Endothelial cell of umbilical vein (primary cell): Measurements from ENCODE around the gene LPAR3. TPM values are rescaled to one million over a fixed set of nuclear protein-coding genes. Genes with fewer than 3 reads are reported as not detected.

Experiments
- BruUV-seq: library from RNA; stranded (reverse); fragments of 400-500 nt; replicated peaks from 2 replicates; lab custom pipeline; 2021; lab: Mats Ljungman, UMichigan
- CTCF ChIA-PET: fragments of 300-600, 350-600 bp; sonication (Branson Sonifier 250); formaldehyde crosslinking; loops from one replicate; lab custom pipeline; 2021; ENCODE audit warnings: antibody characterized with exemption, inconsistent platforms; lab: Charles Lee
- POLR2A ChIA-PET: fragments of 300-600, 350-600 bp; sonication (Branson Sonifier 250); formaldehyde crosslinking; loops from one replicate; lab custom pipeline; 2021; ENCODE audit warnings: antibody characterized with exemption, inconsistent platforms; lab: Charles Lee
- DNase-seq: peaks from one replicate; pipeline ENCODE4 v3.0.0-alpha.2; 2011; ENCODE audit warnings: low read depth, low spot score
- FAIRE-seq: peaks from 2 replicates; lab custom pipeline; 2011; peaks lifted over from hg19 to GRCh38; lab: Jason Lieb, UNC
- H2AFZ ChIP-seq: 2 replicates; pipeline ENCODE4 v1.6.0; 2012; ENCODE audit warnings: low read depth, low read length, control low read depth, inconsistent platforms
- H3K27ac ChIP-seq: 2 replicates; pipeline ENCODE4 v1.5.1; 2011; ENCODE audit warnings: low read depth, mild to moderate bottlenecking, control low read depth, low read length, moderate library complexity; ENCODE audit not compliant: insufficient read depth
- H3K27me3 ChIP-seq, 2 experiments: 2 replicates each; pipeline versions ENCODE4 v1.6.0 to v1.6.1; 2011; ENCODE audit warnings: low read length in 2 of 2, mixed read lengths in 1 of 2; ENCODE audit not compliant: control insufficient read depth in 2 of 2, insufficient read depth in 2 of 2
- H3K36me3 ChIP-seq, 2 experiments: 2 replicates in 1 of 2; 3 replicates in 1 of 2; pipeline ENCODE4 v1.5.1; 2011; ENCODE audit warnings: low read length in 2 of 2, mild to moderate bottlenecking in 1 of 2, moderate library complexity in 1 of 2; ENCODE audit not compliant: control insufficient read depth in 2 of 2, insufficient read depth in 2 of 2; ENCODE audit errors: extremely low read depth in 1 of 2
- H3K4me1 ChIP-seq: 3 replicates; pipeline ENCODE4 v1.5.1; 2011; ENCODE audit warnings: mild to moderate bottlenecking, low read length; ENCODE audit not compliant: control insufficient read depth, insufficient read depth; ENCODE audit errors: extremely low read depth
- H3K4me2 ChIP-seq: 2 replicates; pipeline ENCODE4 v1.6.1; 2011; ENCODE audit warnings: low read length, control low read depth, mixed read lengths; ENCODE audit not compliant: insufficient read depth
- H3K4me3 ChIP-seq, 3 experiments: fragments of 200-600 bp in 1 of 3; sonication (generic), shearing (Covaris generic) in 1 of 3; replicated peaks in 1 of 3; 2 replicates each; pipeline ENCODE4 v1.5.1; 2011 to 2016; ENCODE audit warnings: control low read depth in 3 of 3, low read length in 3 of 3, mild to moderate bottlenecking in 2 of 3, inconsistent platforms in 1 of 3, low read depth in 1 of 3, moderate library complexity in 1 of 3; ENCODE audit not compliant: insufficient read depth in 1 of 3
- H3K79me2 ChIP-seq: 2 replicates; pipeline ENCODE4 v1.6.0; 2012; ENCODE audit warnings: low read length, inconsistent platforms; ENCODE audit not compliant: control insufficient read depth, insufficient read depth
- H3K9ac ChIP-seq: replicated peaks from 2 replicates; pipeline ENCODE3; 2011; ENCODE audit warnings: low read length, control low read depth; ENCODE audit not compliant: insufficient read depth; ENCODE audit errors: extremely low read depth
- H3K9me1 ChIP-seq: replicated peaks from 3 replicates; pipeline ENCODE4 v1.6.0; 2011; ENCODE audit warnings: mild to moderate bottlenecking, low read length; ENCODE audit not compliant: control insufficient read depth, insufficient read depth; ENCODE audit errors: extremely low read depth
- H3K9me3 ChIP-seq: replicated peaks from 2 replicates; pipeline ENCODE4 v1.5.1; 2012; ENCODE audit warnings: low read length, inconsistent platforms; ENCODE audit not compliant: control insufficient read depth, insufficient read depth
- H4K20me1 ChIP-seq: replicated peaks from 2 replicates; pipeline ENCODE3; 2011; ENCODE audit warnings: mild to moderate bottlenecking, low read length; ENCODE audit not compliant: control insufficient read depth, insufficient read depth; ENCODE audit errors: extremely low read depth
- CTCF ChIP-seq, 2 donors: IDR thresholded peaks; 1 replicate in 1 of 2; 2 replicates in 1 of 2; pipeline ENCODE4 v1.5.1; 2011; ENCODE audit warnings: low read length in 2 of 2, mild to moderate bottlenecking in 2 of 2, moderate library complexity in 2 of 2, control low read depth in 1 of 2, inconsistent platforms in 1 of 2, low read depth in 1 of 2; ENCODE audit not compliant: insufficient read depth in 1 of 2; ENCODE audit errors: extremely low read depth in 1 of 2
- EZH2 ChIP-seq: IDR thresholded peaks from 2 replicates; pipeline ENCODE4 v1.6.1; 2012; ENCODE audit warnings: borderline replicate concordance, low read depth, mild to moderate bottlenecking, moderate library complexity, low read length, inconsistent platforms; ENCODE audit not compliant: severe bottlenecking
- FOS ChIP-seq: IDR thresholded peaks from 2 replicates; pipeline ENCODE4 v1.6.1; 2011; ENCODE audit warnings: mild to moderate bottlenecking, low read length, moderate library complexity, borderline replicate concordance; ENCODE audit not compliant: insufficient read depth
- GATA2 ChIP-seq: IDR thresholded peaks from 2 replicates; pipeline ENCODE4 v1.7.0; 2011; ENCODE audit warnings: low read depth, mild to moderate bottlenecking, moderate library complexity, mixed read lengths, low read length; ENCODE audit not compliant: insufficient read length, insufficient read depth
- JUN ChIP-seq: IDR thresholded peaks from 2 replicates; pipeline ENCODE4 v1.6.1; 2011; ENCODE audit warnings: borderline replicate concordance, low read depth; ENCODE audit not compliant: insufficient read length, insufficient read depth
- MAX ChIP-seq: IDR thresholded peaks from 2 replicates; pipeline ENCODE4 v1.6.1; 2011; ENCODE audit not compliant: insufficient read depth, insufficient read length
- MYC ChIP-seq: IDR thresholded peaks from one replicate; pipeline ENCODE4 v1.6.1; 2011; ENCODE audit warnings: mild to moderate bottlenecking, low read depth, low read length
- POLR2A ChIP-seq: IDR thresholded peaks from 2 replicates; pipeline ENCODE4 v1.6.1; 2012; ENCODE audit warnings: low read depth, mild to moderate bottlenecking, control low read depth, low read length
- POLR2AphosphoS5 ChIP-seq: IDR thresholded peaks from 2 replicates; pipeline ENCODE4 v1.6.1; 2012; ENCODE audit warnings: low read depth, mild to moderate bottlenecking, control low read depth, low read length, moderate library complexity; ENCODE audit not compliant: insufficient read depth
- dilution Hi-C: fragments of 300-500 bp; cut with MboI; formaldehyde crosslinking; loops from one replicate; pipeline ENCODE4 v1.15.0; 2019; ENCODE audit warnings: low sequenced_read_pairs; ENCODE audit not compliant: extremely low pct_ligation_motif_present
- intact Hi-C: fragments of 100-400 bp; cut with micrococcal nuclease; formaldehyde crosslinking; loops from one replicate; pipeline ENCODE4 v1.10.0; 2022
- polyA plus RNA-seq, 4 experiments: library from polyadenylated mRNA; depleted of rRNA in 3 of 4; stranded (reverse) in 3 of 4; unstranded in 1 of 4; fragments of >200 nt; gene quantifications; 2 replicates each; pipeline versions ENCODE4 v1.2.1 to v1.2.3, GENCODE V29; 2011 to 2012; ENCODE audit warnings: missing spikeins in 1 of 4
- total RNA-seq: library from RNA; stranded (reverse); gene quantifications from 2 replicates; pipeline ENCODE4 v1.2.3, GENCODE V29; 2021

The LPAR3 gene
- total and polyA plus RNA-seq, 2 donors (not counting 3 experiments of a cell fraction or from before 2014, with no cell fraction given) = not detected

- ChIA-PET POLR2A (no interaction called here), CTCF (interaction anchor here (1.4 kb wide), 1 partner anchor 17 kb away, joined by 10 read pairs; no protein-coding TSS in a partner anchor)
- peaks cover 8 to 20% of the 10 kb centered on the region in 2 experiments for H3K27me3 ChIP-seq
- no TSS peak for BruUV-seq
- FAIRE-seq = no peak
- H3K36me3 ChIP-seq = no peaks in the 10 kb centered on the region
- TF ChIP-seq JUN (no peak), POLR2AphosphoS5 (no peak), GATA2 (no peak)
- no peak overlapping the region for H3K4me3 ChIP-seq
- no peak overlapping the region for H3K4me2 ChIP-seq
- intact Hi-C loops (no loop called here), dilution Hi-C loops (no loop called here)
- no peaks in the 10 kb centered on the region for H3K9me3 ChIP-seq
- H3K4me1 ChIP-seq = no peaks in the 10 kb centered on the region
- no peak overlapping the region for H3K27ac ChIP-seq
- no peak overlapping the region for H3K9ac ChIP-seq
- no peak for DNase-seq
- H3K79me2 ChIP-seq = no peaks in the 10 kb centered on the region
- H4K20me1 ChIP-seq = no peaks in the 10 kb centered on the region
- H3K9me1 ChIP-seq = no peaks in the 10 kb centered on the region
- H2AFZ ChIP-seq = no peak overlapping the region
These were observed 104.0 kb downstream of the LPAR3 start for GRCh38 chr1:84789014-84789413.

GRCh38 chr1:84785271-84786036, 107.6 kb downstream of the LPAR3 start:
- H3K9me1 ChIP-seq = no peaks in the 10 kb centered on the region
- FAIRE-seq (no peak), DNase-seq (no peak)
- intact Hi-C loops = no loop called here
- BruUV-seq = no TSS peak
- dilution Hi-C loops = no loop called here
- CTCF ChIA-PET = interaction anchor here (2.8 kb wide), 1 partner anchor 13 kb away, joined by 9 read pairs; no protein-coding TSS in a partner anchor
- H4K20me1 ChIP-seq = no peaks in the 10 kb centered on the region
- no peak overlapping the region for H3K27ac ChIP-seq
- no peaks in the 10 kb centered on the region for H3K9me3 ChIP-seq
- H3K9ac ChIP-seq = no peak overlapping the region
- no peaks in the 10 kb centered on the region for H3K4me1 ChIP-seq
- POLR2A ChIA-PET = no interaction called here
- no peaks in the 10 kb centered on the region for H3K79me2 ChIP-seq
- H2AFZ ChIP-seq = no peak overlapping the region
- H3K36me3 ChIP-seq = no peaks in the 10 kb centered on the region
- TF ChIP-seq JUN (no peak), FOS (no peak), MYC (no peak), EZH2 (no peak), POLR2AphosphoS5 (no peak), MAX (no peak), POLR2A (no peak), CTCF (IDR thresholded peaks at IDR 0.05; ENCODE audit: extremely low read depth in 1 of 2, insufficient read depth in 1 of 2, low read depth in 1 of 2, low read length in 2 of 2) (no peak), GATA2 (no peak)
- peaks cover 10 to 27% of the 10 kb centered on the region in 2 experiments for H3K27me3 ChIP-seq
- H3K4me2 ChIP-seq = no peak overlapping the region
- H3K4me3 ChIP-seq = no peak overlapping the region
